Embryonic facial prominence (tissue), 1 donor: Measurements from ENCODE around the gene ADGRB3.
"Not testable (repeated sequence)": the region's sequence is repeated elsewhere in the genome, so short reads cannot be mapped to it uniquely, and the experiment has no call there.

Experiments
- DNase-seq: peaks from one replicate; pipeline ENCODE4 v3.0.0-alpha.2; 2016; ENCODE audit errors: extremely low spot score

Gene ADGRB3

DNA sequence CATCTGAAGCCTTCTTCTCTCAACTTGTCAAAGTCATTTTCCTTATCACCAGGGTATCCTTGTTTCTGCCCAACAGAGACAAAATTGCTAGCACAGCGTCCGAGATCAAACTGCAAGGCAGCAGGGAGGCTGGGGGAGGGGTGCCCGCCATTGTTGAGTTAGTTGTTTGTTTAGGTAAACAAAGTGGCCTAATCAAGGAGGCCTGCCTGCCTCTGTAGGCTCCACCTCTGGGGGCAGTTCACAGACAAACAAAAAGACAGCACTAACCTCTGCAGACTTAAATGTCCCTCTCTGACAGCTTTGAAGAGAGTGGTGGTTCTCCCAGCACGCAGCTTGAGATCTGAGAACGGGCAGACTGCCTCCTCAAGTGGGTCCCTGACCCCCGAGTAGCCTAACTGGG, 155.0 kb downstream of the ADGRB3 start:
- not testable (repeated sequence) for DNase-seq

DNA sequence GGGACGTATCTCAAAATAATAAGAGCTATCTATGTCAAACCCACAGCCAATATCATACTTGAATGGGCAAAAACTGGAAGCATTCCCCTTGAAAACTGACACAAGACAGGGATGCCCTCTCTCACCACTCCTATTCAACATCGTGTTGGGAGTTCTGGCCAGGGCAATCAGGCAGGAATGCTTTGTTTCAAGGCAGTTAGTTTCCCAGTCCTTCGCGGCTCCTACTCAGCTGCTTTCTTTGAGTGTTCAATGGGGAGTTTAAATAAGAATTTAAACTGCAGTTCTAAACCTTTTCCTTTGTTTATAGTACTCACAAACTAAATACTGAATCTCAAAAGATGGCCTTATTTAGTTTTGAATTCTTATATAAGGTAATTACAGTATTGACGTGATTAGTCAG, 179.9 kb downstream of the ADGRB3 start:
- not testable (repeated sequence) for DNase-seq

GRCh38 chr6:68826501-68826900, 191.4 kb downstream of the ADGRB3 start:
- DNase-seq: no peak

GRCh38 chr6:68834551-68834950, 199.5 kb downstream of the ADGRB3 start:
- DNase-seq: no peak

DNA sequence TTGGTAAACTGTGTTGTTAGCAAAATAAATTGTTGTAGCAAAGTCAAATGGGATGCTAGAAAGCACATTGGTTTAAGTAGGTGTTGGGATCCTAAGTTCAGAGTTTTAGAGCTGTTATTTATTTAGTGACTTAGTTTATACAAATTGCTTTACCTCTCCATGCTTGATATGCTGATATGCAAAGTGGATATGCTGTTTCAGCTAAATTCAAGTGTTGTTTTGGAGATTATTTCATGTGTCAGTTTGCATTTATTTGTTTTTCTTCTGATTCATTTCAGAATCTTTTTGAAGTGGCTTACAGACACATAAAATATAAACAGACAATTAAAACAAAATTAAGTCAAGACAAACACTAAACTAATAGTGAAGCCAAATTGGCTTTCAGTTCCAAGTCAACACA, 203.5 kb downstream of the ADGRB3 start:
- DNase-seq: no peak

DNA sequence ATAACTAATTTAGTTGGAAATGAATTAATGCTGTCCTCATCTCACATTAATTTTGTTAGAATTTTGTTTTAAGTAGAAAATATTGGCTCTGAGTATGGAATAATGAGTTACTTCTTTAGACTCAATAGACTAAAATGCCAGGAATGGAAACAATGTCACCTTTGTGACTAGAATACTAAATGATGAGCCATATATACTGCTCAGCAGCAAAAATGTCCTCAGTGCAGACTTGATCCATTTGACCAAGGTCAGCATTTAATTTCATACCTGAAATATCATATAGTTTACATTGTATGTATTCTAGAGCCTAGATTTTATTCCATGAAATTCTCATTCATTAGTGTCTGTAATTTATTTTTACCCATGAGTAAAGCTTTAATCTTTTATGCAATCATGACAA, 217.7 kb downstream of the ADGRB3 start:
- DNase-seq: no peak

DNA sequence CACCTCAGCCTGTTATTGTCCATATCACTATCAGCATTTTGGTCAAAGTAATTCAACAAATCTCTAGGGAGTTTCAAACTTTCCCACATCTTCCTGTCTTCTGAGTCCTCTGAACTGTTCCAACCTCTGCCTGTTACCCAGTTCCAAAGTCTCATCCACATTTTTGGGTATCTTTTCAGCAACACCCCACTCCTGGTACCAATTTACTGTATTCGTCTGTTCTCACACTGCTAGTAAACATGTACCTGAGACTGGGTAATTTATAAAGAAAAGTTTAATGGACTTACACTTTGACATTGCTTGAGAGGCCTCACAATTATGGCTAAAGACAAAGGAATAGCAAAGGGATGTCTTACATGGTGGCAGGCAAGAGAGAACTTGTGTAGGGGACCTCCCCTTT, 224.2 kb downstream of the ADGRB3 start:
- no peak for DNase-seq

GRCh38 chr6:68868646-68869045, 233.6 kb downstream of the ADGRB3 start:
- no peak for DNase-seq

DNA sequence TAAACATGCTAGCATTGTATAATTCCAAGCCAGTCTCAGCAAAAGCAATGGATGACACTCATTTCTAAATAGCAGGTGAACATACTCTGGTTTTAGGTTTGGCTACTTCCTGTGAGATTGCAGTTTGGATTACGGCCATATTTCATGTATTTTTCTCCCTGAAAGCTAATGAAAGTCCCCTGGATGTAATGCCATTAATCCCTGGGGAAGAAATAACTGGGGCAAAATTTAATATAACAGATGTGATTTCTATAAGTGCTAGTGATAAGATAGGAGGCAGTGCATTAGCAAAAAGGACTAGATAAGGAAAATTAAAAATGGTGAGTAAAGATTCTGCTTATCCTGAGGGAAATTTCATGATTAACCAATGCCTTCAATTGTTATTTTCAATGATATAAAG, 238.2 kb downstream of the ADGRB3 start:
- no peak for DNase-seq

DNA sequence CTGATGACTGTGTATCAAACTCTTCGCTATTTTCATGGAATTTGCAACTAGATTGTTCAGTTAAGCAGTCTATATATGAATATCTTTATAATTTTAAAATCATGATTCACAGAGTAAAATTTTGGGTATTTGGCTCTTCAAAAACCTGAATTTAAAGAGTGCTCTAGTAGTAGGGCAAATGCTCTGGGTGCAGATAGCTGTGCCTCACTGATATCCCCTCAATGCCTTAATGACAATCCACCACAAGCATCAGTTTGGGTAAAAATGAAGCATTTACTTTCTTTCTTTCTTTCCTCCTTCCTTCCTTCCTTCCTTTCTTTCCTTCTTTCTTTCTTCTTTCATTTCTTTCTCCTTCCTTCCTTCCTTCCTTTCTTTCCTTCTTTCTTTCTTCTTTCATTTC, 239.7 kb downstream of the ADGRB3 start:
- no peak for DNase-seq

DNA sequence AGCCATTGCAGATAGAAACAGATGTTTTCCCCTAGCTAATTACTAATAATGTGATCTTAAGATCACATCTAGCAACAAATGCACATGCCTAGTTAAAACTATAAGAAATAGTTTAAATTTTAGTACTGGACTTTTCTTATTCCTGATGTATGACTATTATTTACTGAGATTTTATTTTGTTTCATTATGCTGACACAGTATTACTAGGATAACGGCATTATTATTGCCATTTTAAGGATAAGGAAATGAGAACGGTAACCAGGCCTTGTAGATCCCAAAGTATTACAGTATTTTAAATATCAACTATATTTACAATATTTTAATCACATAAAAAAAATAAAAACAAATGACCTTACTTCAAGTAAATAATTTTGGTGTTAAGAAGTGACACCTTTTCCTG, 240.3 kb downstream of the ADGRB3 start:
- no peak for DNase-seq

- DNase-seq: no peak
Measured at GRCh38 chr6:68876792-68877493, 241.9 kb downstream of the ADGRB3 start.

- no peak for DNase-seq
Measured at GRCh38 chr6:68880050-68880813, 245.2 kb downstream of the ADGRB3 start.

GRCh38 chr6:68883325-68883724, 248.2 kb downstream of the ADGRB3 start:
- not testable (repeated sequence) for DNase-seq

GRCh38 chr6:68891419-68891818, 256.3 kb downstream of the ADGRB3 start:
- DNase-seq: no peak

GRCh38 chr6:68892452-68892851, 257.4 kb downstream of the ADGRB3 start:
- no peak for DNase-seq

GRCh38 chr6:68895929-68896328, 260.8 kb downstream of the ADGRB3 start:
- no peak for DNase-seq

DNA sequence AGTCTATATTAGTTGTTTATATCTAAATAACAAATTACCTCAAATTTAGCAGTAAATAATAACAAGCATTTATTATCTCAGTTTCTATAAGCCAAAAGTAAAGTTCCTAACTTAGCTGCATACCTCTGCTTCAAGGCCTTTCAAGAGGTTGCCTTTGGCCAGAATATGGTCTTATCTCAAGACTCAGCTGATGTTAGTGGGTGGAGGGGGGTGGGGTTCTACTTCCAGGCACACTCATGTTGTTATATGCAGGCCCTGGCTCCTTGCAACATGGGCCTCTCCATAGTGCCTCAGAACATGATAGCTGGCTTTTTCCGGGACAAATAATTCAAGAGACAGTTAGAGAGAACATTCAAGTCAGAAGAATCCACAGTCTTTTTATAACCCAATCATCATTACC, 266.0 kb downstream of the ADGRB3 start:
- DNase-seq: no peak

- no peak for DNase-seq
Measured at GRCh38 chr6:68911334-68911733, 276.3 kb downstream of the ADGRB3 start.

DNA sequence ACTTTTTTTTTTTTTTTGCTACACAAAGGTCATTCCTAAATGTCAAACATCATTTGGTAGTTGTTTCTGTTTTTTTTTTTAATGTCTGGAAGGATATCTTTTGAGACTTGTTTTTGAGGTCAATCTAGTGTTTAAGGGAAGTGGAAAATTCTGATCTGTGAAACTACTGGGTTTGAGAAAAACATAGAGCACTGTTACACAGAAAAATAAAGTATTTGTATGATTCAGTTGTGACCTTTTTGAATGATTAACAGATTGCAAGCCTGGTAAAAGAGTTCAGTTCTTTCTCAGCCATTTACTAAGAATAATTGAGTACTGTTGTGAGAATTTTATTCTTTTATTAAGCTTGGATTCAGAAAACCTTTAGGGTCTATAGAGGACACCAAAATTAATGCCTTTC, 276.7 kb downstream of the ADGRB3 start:
- no peak for DNase-seq

GRCh38 chr6:68912805-68913204, 277.7 kb downstream of the ADGRB3 start:
- not testable (repeated sequence) for DNase-seq

- no peak for DNase-seq
Measured at GRCh38 chr6:68915586-68915985, 280.5 kb downstream of the ADGRB3 start.

DNA sequence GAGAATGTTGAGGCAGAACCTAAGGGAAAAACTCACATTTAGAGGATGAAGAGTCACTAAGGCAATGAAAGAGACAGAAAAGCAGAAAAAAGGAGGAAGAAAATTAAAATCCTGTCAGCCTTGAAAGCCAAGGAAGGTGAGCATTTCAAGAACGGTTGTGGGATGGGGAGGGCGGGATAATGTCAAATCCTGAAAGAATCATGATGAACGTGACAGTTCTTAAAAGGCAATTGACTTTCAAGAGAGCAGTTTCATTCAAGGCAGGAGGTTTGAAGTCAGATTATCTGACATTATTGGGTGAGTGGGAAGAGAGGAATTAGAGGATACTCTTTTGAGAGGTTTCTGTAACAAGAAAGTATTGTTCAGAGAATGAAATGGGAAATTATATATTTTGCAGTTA, 284.5 kb downstream of the ADGRB3 start:
- DNase-seq: no peak
